SK-N-SH (cell line): Measurements from ENCODE around the gene CACNA2D3. TPM values are rescaled to one million over a fixed set of nuclear protein-coding genes. Genes with fewer than 3 reads are reported as not detected.

Experiments used
- CTCF ChIA-PET: fragments of 300-600, 350-600 bp; formaldehyde crosslinking; extraction: SDS; loops from one replicate; lab custom pipeline; 2021; lab: Yijun Ruan, JAX
- POLR2A ChIA-PET: fragments of 350-600 bp; sonication (Branson Sonifier 250); formaldehyde crosslinking; extraction: SDS; loops from one replicate; lab custom pipeline; 2020; ENCODE audit warnings: antibody characterized with exemption, inconsistent platforms; lab: Yijun Ruan, JAX
- DNase-seq: peaks from one replicate; pipeline ENCODE4 v3.0.0; 2012
- H2AFZ ChIP-seq: fragments of 200-600 bp; sonication (generic); 2 replicates; pipeline ENCODE4 v1.8.1; 2016; ENCODE audit warnings: antibody characterized with exemption, mild to moderate bottlenecking, low read depth
- H3F3A ChIP-seq: fragments of 200-600 bp; sonication (generic); replicated peaks from 2 replicates; pipeline ENCODE3; 2016; ENCODE audit warnings: antibody characterized with exemption, mild to moderate bottlenecking; ENCODE audit not compliant: insufficient read depth
- H3K27ac ChIP-seq, 2 experiments: fragments of 200-500 bp in 1 of 2; fragments of 200-600 bp in 1 of 2; sonication (Bioruptor generic) in 1 of 2; sonication (generic), shearing (Covaris generic) in 1 of 2; 2 replicates each; pipeline versions ENCODE4 v1.5.1 to v1.6.1; 2014 to 2016; ENCODE audit warnings: low read depth in 2 of 2, inconsistent platforms in 1 of 2, low read length in 1 of 2, mild to moderate bottlenecking in 1 of 2, mixed read lengths in 1 of 2
- H3K27me3 ChIP-seq: fragments of 200-600 bp; sonication (generic), shearing (Covaris generic); 2 replicates; pipeline ENCODE4 v1.6.1; 2016; ENCODE audit warnings: mixed run types; ENCODE audit not compliant: insufficient read depth
- H3K36me3 ChIP-seq, 2 experiments: fragments of 200-500 bp in 1 of 2; fragments of 200-600 bp in 1 of 2; sonication (Bioruptor generic) in 1 of 2; sonication (generic) in 1 of 2; replicated peaks in 1 of 2; 2 replicates each; pipeline versions ENCODE3 to v1.5.1; 2014 to 2016; ENCODE audit warnings: low read length in 1 of 2, mild to moderate bottlenecking in 1 of 2; ENCODE audit not compliant: insufficient read depth in 2 of 2, control insufficient read depth in 1 of 2
- H3K4me1 ChIP-seq, 2 experiments: fragments of 200-500 bp in 1 of 2; fragments of 200-600 bp in 1 of 2; sonication (Bioruptor generic) in 1 of 2; sonication (generic), shearing (Covaris generic) in 1 of 2; 2 replicates each; pipeline versions ENCODE4 v1.5.1 to v1.6.1; 2014 to 2016; ENCODE audit warnings: low read depth in 1 of 2, low read length in 1 of 2, mixed run types in 1 of 2; ENCODE audit not compliant: insufficient read depth in 2 of 2, control insufficient read depth in 1 of 2
- H3K4me2 ChIP-seq: fragments of 200-600 bp; sonication (generic), shearing (Covaris generic); 2 replicates; pipeline ENCODE4 v1.6.1; 2017; ENCODE audit warnings: mixed run types
- H3K4me3 ChIP-seq, 2 experiments: fragments of 200-500 bp in 1 of 2; fragments of 200-600 bp in 1 of 2; sonication (Bioruptor generic) in 1 of 2; sonication (generic), shearing (Covaris generic) in 1 of 2; 2 replicates each; pipeline versions ENCODE4 v1.5.1 to v1.8.1; 2014 to 2016; ENCODE audit warnings: low read depth in 2 of 2, inconsistent platforms in 1 of 2, low read length in 1 of 2, mild to moderate bottlenecking in 1 of 2, mixed read lengths in 1 of 2, moderate library complexity in 1 of 2
- H3K79me2 ChIP-seq: fragments of 200-600 bp; sonication (generic); 2 replicates; pipeline ENCODE4 v1.8.1; 2017; ENCODE audit warnings: mild to moderate bottlenecking; ENCODE audit not compliant: insufficient read depth
- H3K9ac ChIP-seq: fragments of 200-600 bp; sonication (generic); 2 replicates; pipeline ENCODE4 v1.6.1; 2017; ENCODE audit warnings: mixed run types
- H3K9me2 ChIP-seq: fragments of 200-600 bp; sonication (generic); 2 replicates; pipeline ENCODE4 v1.6.1; 2017; ENCODE audit warnings: mixed run types
- H3K9me3 ChIP-seq: fragments of 200-600 bp; sonication (generic); 2 replicates; pipeline ENCODE4 v1.6.1; 2017; ENCODE audit warnings: mixed run types, mild to moderate bottlenecking, moderate library complexity
- H4K20me1 ChIP-seq: fragments of 200-600 bp; sonication (generic); 2 replicates; pipeline ENCODE4 v1.6.1; 2017; ENCODE audit warnings: mild to moderate bottlenecking, mixed run types; ENCODE audit not compliant: insufficient read depth
- CHD2 ChIP-seq: fragments of 150-350 bp; IDR thresholded peaks from 2 replicates; pipeline ENCODE4 v1.6.1; 2018; ENCODE audit warnings: low read length; ENCODE audit not compliant: partially characterized antibody
- ELF1 ChIP-seq: IDR thresholded peaks from 2 replicates; pipeline ENCODE4 v1.4.0; 2012
- EZH2phosphoT487 ChIP-seq: fragments of 200-600 bp; sonication (generic); IDR thresholded peaks from 2 replicates; pipeline ENCODE4 v1.6.1; 2017; ENCODE audit warnings: low read depth, mixed run types, mild to moderate bottlenecking, antibody characterized with exemption, moderate library complexity, borderline replicate concordance
- FOXJ3 ChIP-seq: sonication (generic); formaldehyde crosslinking; IDR thresholded peaks from 2 replicates; pipeline ENCODE4 v1.5.1; 2020; ENCODE audit warnings: mild to moderate bottlenecking, missing genetic modification reagents
- GATA2 ChIP-seq: sonication (generic); formaldehyde crosslinking; IDR thresholded peaks from 2 replicates; pipeline ENCODE4 v1.5.0; 2020; ENCODE audit warnings: mild to moderate bottlenecking, missing genetic modification reagents
- JUND ChIP-seq: IDR thresholded peaks from 2 replicates; pipeline ENCODE4 v1.4.0; 2012
- NFIC ChIP-seq: IDR thresholded peaks from 2 replicates; pipeline ENCODE4 v1.4.0; 2012; ENCODE audit warnings: borderline replicate concordance
- NRF1 ChIP-seq: IDR thresholded peaks from 2 replicates; pipeline ENCODE4 v1.6.1; 2012; ENCODE audit warnings: low read depth, mild to moderate bottlenecking, low read length
- POLR2AphosphoS5 ChIP-seq: IDR thresholded peaks from 2 replicates; pipeline ENCODE4 v1.6.1; 2012; ENCODE audit warnings: low read depth, low read length
- RAD21 ChIP-seq: IDR thresholded peaks from 2 replicates; pipeline ENCODE4 v1.6.1; 2012; ENCODE audit warnings: mild to moderate bottlenecking, low read length
- RCOR1 ChIP-seq: fragments of 150-350 bp; IDR thresholded peaks from 2 replicates; pipeline ENCODE4 v1.6.1; 2017; ENCODE audit warnings: antibody characterized with exemption, low read length
- REST ChIP-seq: IDR thresholded peaks from 2 replicates; pipeline ENCODE4 v1.6.1; 2012; ENCODE audit warnings: mild to moderate bottlenecking, low read depth, low read length, moderate library complexity
- SIN3A ChIP-seq: IDR thresholded peaks from 2 replicates; pipeline ENCODE4 v1.6.1; 2012; ENCODE audit warnings: low read depth, mild to moderate bottlenecking, low read length, moderate library complexity, borderline replicate concordance
- SMC3 ChIP-seq: IDR thresholded peaks from 2 replicates; pipeline ENCODE4 v1.6.1; 2012; ENCODE audit warnings: low read depth, low read length, improper control_type of control experiment
- TCF12 ChIP-seq: IDR thresholded peaks from 2 replicates; pipeline ENCODE4 v1.4.0; 2012
- USF1 ChIP-seq: IDR thresholded peaks from 2 replicates; pipeline ENCODE4 v1.4.0; 2012; ENCODE audit warnings: low read depth, borderline replicate concordance
- USF2 ChIP-seq: fragments of 150-350 bp; IDR thresholded peaks from 2 replicates; pipeline ENCODE4 v1.6.1; 2017; ENCODE audit warnings: antibody characterized with exemption, low read length, low read depth, borderline replicate concordance
- YY1 ChIP-seq: IDR thresholded peaks from 2 replicates; pipeline ENCODE4 v1.4.0; 2012; ENCODE audit warnings: low read depth, mild to moderate bottlenecking
- WGBS: methylation state at CpG from one replicate; pipeline ENCODE4 v1.1.6; 2017; ENCODE audit warnings: low lambda C conversion rate; 5-methylcytosine and 5-hydroxymethylcytosine counted together
- polyA plus RNA-seq, 3 experiments: library from polyadenylated mRNA; depleted of rRNA; stranded (reverse); fragments of >200 nt; gene quantifications; 2 replicates each; pipeline ENCODE4 v1.2.3, GENCODE V29; 2012
- TF ChIP-seq, protein P1 (sequence below): IDR thresholded peaks from 2 replicates; pipeline ENCODE4 v1.4.0; 2012; ENCODE audit warnings: low read depth

The CACNA2D3 gene
- polyA plus RNA-seq, 1 of the 3 experiments (the other 2 are of a cell fraction) = 0.15 TPM

DNA sequence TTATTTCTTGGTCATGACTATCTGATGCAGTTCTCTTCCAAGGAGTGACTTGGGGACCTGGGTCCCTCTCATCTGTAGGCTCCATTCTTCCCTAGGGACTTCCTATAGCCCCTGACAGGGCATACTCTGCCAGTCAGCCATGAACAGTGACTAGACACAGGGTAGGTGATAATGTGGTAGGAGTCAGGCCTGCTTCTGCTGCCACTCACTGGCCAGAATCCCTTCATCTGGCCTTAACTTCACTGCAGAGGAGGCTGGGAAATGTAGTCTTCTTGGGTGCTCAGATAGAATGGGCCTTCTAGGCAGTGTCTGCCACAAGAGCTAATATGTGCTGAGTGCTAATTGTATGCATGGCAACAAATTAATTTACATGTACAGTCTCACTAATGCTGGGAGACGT is 84.5 kb downstream of the CACNA2D3 start (continued):
- TF ChIP-seq REST (no peak), SMC3 (no peak), EZH2phosphoT487 (no peak)

GRCh38 chr3:54211097-54211496 is 88.7 kb downstream of the CACNA2D3 start:
- Histone ChIP-seq H3K4me2 (no peak overlapping the region), H3K4me3 (no peak overlapping the region), H3K4me1 (no peaks in the 10 kb centered on the region), H3F3A (no peaks in the 10 kb centered on the region), H3K9me3 (no peaks in the 10 kb centered on the region), H3K9me2 (no peaks in the 10 kb centered on the region), H2AFZ (no peak overlapping the region), H3K27ac (no peak overlapping the region), H3K79me2 (no peaks in the 10 kb centered on the region), H3K36me3 (no peaks in the 10 kb centered on the region), H3K27me3 (no peaks in the 10 kb centered on the region), H4K20me1 (no peaks in the 10 kb centered on the region), H3K9ac (no peak overlapping the region)
- POLR2A ChIA-PET = no interaction called here
- 35% methylated on average over 1 of the region's 1 CpG for WGBS
- CTCF ChIA-PET = no interaction called here
- no peak for DNase-seq
- TF ChIP-seq FOXJ3 (CRISPR knock-in tag) (no peak), YY1 (no peak), GATA2 (no peak), EZH2phosphoT487 (no peak), NRF1 (no peak), SIN3A (no peak), USF1 (no peak), ELF1 (no peak), TCF12 (no peak), RAD21 (no peak), POLR2AphosphoS5 (no peak), CHD2 (no peak), SMC3 (no peak), USF2 (no peak), RCOR1 (no peak), JUND (no peak), NFIC (no peak)
- TF ChIP-seq, protein P1, sequence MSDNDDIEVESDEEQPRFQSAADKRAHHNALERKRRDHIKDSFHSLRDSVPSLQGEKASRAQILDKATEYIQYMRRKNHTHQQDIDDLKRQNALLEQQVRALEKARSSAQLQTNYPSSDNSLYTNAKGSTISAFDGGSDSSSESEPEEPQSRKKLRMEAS = no peak
